Lower lobe of right lung (tissue), 2 donors: ENCODE data around the gene RAB11FIP4. TPM values are rescaled to one million over a fixed set of nuclear protein-coding genes. Genes with fewer than 3 reads are reported as not detected.

ENCODE experiments used
- ATAC-seq, 2 donors: fragments of 200-7000 bp; cut with Tn5 transposase; one replicate each; pipeline ENCODE4 v1.9.1; 2020 to 2022; ENCODE audit warnings: mild to moderate bottlenecking in 2 of 2, moderate library complexity in 2 of 2
- DNase-seq: peaks from one replicate; pipeline ENCODE4 v3.0.0-alpha.2; 2020
- H3K27ac ChIP-seq: fragments of 200-600 bp; one replicate; pipeline ENCODE4 v1.8.0; 2022
- H3K27me3 ChIP-seq: fragments of 200-600 bp; one replicate; pipeline ENCODE4 v1.8.0; 2022; ENCODE audit warnings: low read depth
- H3K36me3 ChIP-seq: fragments of 200-600 bp; one replicate; pipeline ENCODE4 v1.8.0; 2022; ENCODE audit warnings: mild to moderate bottlenecking
- H3K4me1 ChIP-seq: fragments of 200-600 bp; one replicate; pipeline ENCODE4 v1.8.0; 2022
- H3K4me3 ChIP-seq: fragments of 200-600 bp; one replicate; pipeline ENCODE4 v1.8.0; 2022; ENCODE audit warnings: mild to moderate bottlenecking
- H3K9me3 ChIP-seq: fragments of 200-600 bp; one replicate; pipeline ENCODE4 v1.8.0; 2022
- intact Hi-C: fragments of 100-400 bp; cut with DNase I; formaldehyde crosslinking; loops from one replicate; pipeline ENCODE4 v1.11.0; 2022
- total RNA-seq: library from RNA; stranded (reverse); fragmentation: NEBNext Ultra II Directional; extraction: Animal tissue kit (Norgen Biotek cat#: 25700); gene quantifications from one replicate; pipeline ENCODE4 v1.2.1, GENCODE V29; 2021
- TF ChIP-seq, protein P1 (sequence below): fragments of 200-600 bp; IDR thresholded peaks from one replicate; pipeline ENCODE4 v1.8.0; 2022; ENCODE audit warnings: antibody characterized with exemption, mild to moderate bottlenecking
- donor health status: DM: no; HTN: yes; CAD: no; lungs with severe emphysema.

Gene RAB11FIP4
- total RNA-seq, 1 donor from 2014 or later: 15.7 TPM

GRCh38 chr17:31540602-31541307 lies 149.3 kb downstream of the RAB11FIP4 start:
- ATAC-seq (no peak), DNase-seq (no peak)
- Histone ChIP-seq H3K4me1 (no peaks in the 10 kb centered on the region), H3K4me3 (no peak overlapping the region), H3K27ac (no peak overlapping the region), H3K9me3 (no peaks in the 10 kb centered on the region), H3K27me3 (no peaks in the 10 kb centered on the region), H3K36me3 (no peaks in the 10 kb centered on the region)
- TF ChIP-seq, protein P1, sequence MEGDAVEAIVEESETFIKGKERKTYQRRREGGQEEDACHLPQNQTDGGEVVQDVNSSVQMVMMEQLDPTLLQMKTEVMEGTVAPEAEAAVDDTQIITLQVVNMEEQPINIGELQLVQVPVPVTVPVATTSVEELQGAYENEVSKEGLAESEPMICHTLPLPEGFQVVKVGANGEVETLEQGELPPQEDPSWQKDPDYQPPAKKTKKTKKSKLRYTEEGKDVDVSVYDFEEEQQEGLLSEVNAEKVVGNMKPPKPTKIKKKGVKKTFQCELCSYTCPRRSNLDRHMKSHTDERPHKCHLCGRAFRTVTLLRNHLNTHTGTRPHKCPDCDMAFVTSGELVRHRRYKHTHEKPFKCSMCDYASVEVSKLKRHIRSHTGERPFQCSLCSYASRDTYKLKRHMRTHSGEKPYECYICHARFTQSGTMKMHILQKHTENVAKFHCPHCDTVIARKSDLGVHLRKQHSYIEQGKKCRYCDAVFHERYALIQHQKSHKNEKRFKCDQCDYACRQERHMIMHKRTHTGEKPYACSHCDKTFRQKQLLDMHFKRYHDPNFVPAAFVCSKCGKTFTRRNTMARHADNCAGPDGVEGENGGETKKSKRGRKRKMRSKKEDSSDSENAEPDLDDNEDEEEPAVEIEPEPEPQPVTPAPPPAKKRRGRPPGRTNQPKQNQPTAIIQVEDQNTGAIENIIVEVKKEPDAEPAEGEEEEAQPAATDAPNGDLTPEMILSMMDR: no peak
- intact Hi-C loops: no loop called here

GRCh38 chr17:31541559-31541958 lies 150.1 kb downstream of the RAB11FIP4 start:
- DNase-seq: no peak
- no peaks in the 10 kb centered on the region for H3K36me3 ChIP-seq
- no peaks in the 10 kb centered on the region for H3K9me3 ChIP-seq
- H3K27me3 ChIP-seq: no peaks in the 10 kb centered on the region
- ATAC-seq: peak in 1 of 2 donors; percentile 22
- intact Hi-C loops: no loop called here
- H3K27ac ChIP-seq: no peak overlapping the region
- no peak overlapping the region for H3K4me3 ChIP-seq
- TF ChIP-seq, protein P1: no peak
- no peaks in the 10 kb centered on the region for H3K4me1 ChIP-seq

DNA sequence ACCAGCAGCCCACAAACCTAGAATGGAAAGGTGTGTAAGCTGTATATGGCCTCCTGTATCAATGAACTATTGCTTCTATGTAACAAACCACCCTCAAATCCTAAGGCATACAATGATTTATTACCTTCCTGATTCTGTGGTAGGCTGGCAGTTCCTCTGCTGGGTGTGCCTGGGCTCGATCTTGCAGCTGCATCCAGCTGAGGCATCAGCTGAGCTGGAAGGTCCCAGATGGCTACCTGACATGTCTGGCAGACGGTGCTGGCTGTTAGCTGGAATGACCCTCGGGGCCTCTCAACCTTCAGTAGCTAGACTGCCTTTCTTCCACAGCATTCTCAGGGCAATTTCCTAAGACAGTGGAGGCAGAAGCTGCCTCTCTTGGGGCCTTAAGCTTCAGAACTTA lies 152.7 kb downstream of the RAB11FIP4 start:
- Histone ChIP-seq H3K27ac (no peak overlapping the region), H3K9me3 (no peaks in the 10 kb centered on the region), H3K4me3 (no peak overlapping the region), H3K36me3 (no peaks in the 10 kb centered on the region), H3K4me1 (peaks cover 7% of the 10 kb centered on the region), H3K27me3 (no peaks in the 10 kb centered on the region)
- DNase-seq (no peak), ATAC-seq (no peak)
- intact Hi-C loops: no loop called here
- TF ChIP-seq, protein P1: no peak

DNA sequence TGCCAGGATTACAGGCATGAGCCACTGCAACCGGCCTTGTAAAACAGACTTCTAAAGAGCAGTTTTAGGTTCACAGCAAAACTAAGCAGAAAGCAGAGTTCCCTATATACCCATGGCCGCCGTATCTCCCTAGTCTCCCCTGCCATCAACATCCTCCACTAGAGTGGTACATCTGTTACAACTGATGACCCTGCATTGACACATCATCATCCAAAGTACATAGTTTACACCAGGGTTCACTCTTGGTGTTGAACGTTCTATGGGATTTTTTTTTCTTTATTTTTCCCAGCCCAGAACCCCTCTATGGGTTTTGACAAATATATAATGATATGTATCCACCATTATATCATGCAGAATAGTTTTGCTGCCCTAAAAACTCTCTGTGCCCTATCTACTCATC lies 155.2 kb downstream of the RAB11FIP4 start:
- intact Hi-C loops: no loop called here
- TF ChIP-seq, protein P1: no peak
- no peaks in the 10 kb centered on the region for H3K36me3 ChIP-seq
- H3K27me3 ChIP-seq: no peaks in the 10 kb centered on the region
- H3K9me3 ChIP-seq: no peaks in the 10 kb centered on the region
- H3K4me3 ChIP-seq: no peak overlapping the region
- peaks cover 8% of the 10 kb centered on the region for H3K4me1 ChIP-seq
- DNase-seq (no peak), ATAC-seq (no peak)
- H3K27ac ChIP-seq: no peak overlapping the region

DNA sequence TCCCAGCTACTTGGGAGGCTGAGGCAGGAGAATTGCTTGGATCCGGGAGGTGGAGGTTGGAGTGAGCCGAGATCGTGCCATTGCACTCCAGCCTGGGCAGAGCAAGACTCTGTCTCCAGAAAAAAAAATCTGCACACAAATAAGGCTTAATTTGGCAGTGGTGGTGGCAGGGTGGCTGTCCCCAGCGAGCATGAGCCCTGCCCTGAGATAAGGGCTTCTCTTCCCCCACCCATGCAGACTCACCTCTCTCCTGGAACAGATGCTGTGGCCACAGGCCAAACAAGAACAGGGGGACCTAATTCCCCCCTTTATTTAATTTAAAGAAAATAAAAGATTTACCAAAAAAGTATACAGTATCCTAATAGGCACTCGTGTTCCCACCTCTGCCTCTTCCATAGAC lies 157.2 kb downstream of the RAB11FIP4 start:
- intact Hi-C loops: no loop called here
- Histone ChIP-seq H3K4me1 (peaks cover 8% of the 10 kb centered on the region), H3K36me3 (no peaks in the 10 kb centered on the region), H3K4me3 (peak overlapping the region; percentile 88), H3K27ac (peak overlapping the region; percentile 92), H3K9me3 (no peaks in the 10 kb centered on the region), H3K27me3 (no peaks in the 10 kb centered on the region)
- ATAC-seq (no peak), DNase-seq (no peak)
- TF ChIP-seq, protein P1: no peak
